Left ventricle myocardium superior (tissue), 1 donor: Measurements from ENCODE around the gene TC2N. TPM values are rescaled to one million over a fixed set of nuclear protein-coding genes. Genes with fewer than 3 reads are reported as not detected.
"Not testable (repeated sequence)": the region's sequence is repeated elsewhere in the genome, so short reads cannot be mapped to it uniquely, and the experiment has no call there.

Source experiments
- ATAC-seq: fragments of 200-7000 bp; cut with Tn5 transposase; one replicate; pipeline ENCODE4 v1.9.1; 2020; ENCODE audit warnings: mild to moderate bottlenecking, moderate library complexity
- DNase-seq: peaks from one replicate; pipeline ENCODE4 v3.0.0-alpha.2; 2020
- intact Hi-C: fragments of 100-400 bp; cut with micrococcal nuclease; formaldehyde crosslinking; loops from one replicate; pipeline ENCODE4 v1.11.0; 2022
- total RNA-seq: library from RNA; stranded (reverse); fragmentation: NEBNext Ultra II Directional; extraction: Animal tissue kit (Norgen Biotek cat#: 25700); gene quantifications from one replicate; pipeline ENCODE4 v1.2.1, GENCODE V29; 2021
- donor health status: DM: no; HTN: yes; CAD: no; lungs with severe emphysema.

The TC2N gene
- total RNA-seq, 1 donor from 2014 or later = 9.2 TPM

- intact Hi-C loops = no loop called here
- no peak for ATAC-seq
- DNase-seq = no peak
Measured at GRCh38 chr14:91844029-91844428, 23.3 kb downstream of the TC2N start.

DNA sequence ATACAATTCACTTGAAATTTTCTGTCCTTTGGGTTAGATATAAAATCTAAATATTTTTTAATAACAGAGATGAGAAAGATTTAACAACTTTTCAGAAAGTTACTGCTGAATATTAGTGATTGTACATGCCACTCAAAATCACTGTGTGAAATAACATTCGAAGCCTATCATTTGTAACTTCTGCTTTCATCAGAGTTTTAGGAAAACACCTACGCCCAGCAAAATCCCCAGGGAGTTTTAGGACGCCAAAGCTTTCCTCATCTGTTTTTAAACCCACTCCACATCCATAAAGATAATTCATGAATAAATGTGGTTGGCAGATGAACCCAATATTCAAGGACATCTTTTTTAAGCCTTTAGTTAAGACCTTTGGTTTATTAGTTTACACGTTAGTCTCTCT is 23.9 kb downstream of the TC2N start:
- ATAC-seq (no peak), DNase-seq (no peak)
- intact Hi-C loops = no loop called here

- ATAC-seq (no peak), DNase-seq (no peak)
- intact Hi-C loops = no loop called here
Measured at GRCh38 chr14:91841065-91841464, 26.3 kb downstream of the TC2N start.

GRCh38 chr14:91839749-91840148 is 27.6 kb downstream of the TC2N start:
- intact Hi-C loops = no loop called here
- no peak for ATAC-seq
- DNase-seq = no peak

DNA sequence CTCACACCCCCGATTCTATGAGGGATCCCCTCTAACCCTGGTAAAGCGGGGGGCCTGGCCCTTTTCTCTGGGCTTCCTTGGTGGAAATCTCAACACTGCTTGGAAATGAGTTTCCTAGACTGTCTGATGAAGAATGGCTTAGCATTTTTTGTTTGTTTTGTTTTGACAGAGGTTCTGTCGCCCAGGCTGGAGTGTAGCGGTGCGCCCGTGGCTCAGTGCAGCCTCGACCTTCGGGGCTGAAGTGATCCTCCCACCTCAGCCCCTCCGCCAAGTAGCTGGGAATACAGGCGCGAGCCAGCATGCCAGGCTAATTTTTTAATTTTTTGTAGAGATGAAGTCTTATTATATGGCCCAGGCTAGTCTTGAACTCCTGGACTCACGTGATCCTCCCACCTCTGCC is 30.3 kb downstream of the TC2N start:
- DNase-seq (no peak), ATAC-seq (no peak)

GRCh38 chr14:91835920-91836843 is 31.2 kb downstream of the TC2N start:
- DNase-seq (peak; percentile 82), ATAC-seq (peak; percentile 97)
- intact Hi-C loops = no loop called here

More for the DNA sequence above, 30.3 kb downstream of the TC2N start:
- intact Hi-C loops = no loop called here

GRCh38 chr14:91835197-91835919 is 32.0 kb downstream of the TC2N start:
- peak; percentile 27 for ATAC-seq
- DNase-seq = no peak
- intact Hi-C loops = no loop called here

DNA sequence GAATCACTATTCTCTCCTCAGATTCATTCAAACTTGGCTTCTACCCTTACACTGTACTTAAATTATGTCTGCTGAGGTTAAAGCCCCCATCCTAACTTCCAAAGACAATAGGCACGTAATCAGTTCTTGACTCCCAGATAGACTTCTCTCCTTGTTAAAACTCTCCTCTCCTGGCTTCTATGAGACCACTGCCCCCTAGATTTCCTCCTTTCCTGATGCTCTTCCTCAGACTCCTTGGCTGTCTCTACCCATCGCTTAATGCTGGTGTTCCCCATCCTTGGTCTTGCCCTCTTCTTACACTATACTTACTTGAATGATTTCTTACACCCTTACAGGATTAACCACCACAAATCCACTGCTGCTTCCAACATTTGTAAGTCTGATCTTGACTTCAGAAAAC is 32.8 kb downstream of the TC2N start:
- DNase-seq (no peak), ATAC-seq (no peak)
- intact Hi-C loops = no loop called here

GRCh38 chr14:91831337-91831736 is 36.0 kb downstream of the TC2N start:
- DNase-seq = no peak
- no peak for ATAC-seq
- intact Hi-C loops = no loop called here

DNA sequence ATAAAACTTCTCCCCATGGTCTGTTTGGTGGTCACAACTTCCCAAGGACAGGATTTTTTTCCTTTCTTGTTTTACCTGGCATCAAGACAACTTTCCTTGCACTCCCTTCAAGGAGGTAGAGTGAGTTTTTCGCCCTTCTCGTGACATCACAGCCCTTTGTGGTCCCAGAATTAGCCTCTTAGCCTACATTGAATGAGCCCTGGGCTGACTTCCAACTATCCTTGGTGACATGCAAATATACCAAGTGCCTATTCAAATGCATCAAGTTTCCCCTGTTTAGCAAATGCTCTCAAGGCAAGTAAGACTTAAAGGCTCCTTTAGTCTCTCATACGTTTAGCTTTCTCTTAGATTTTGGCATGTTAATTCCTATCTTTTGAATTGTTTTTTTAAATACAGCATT is 36.6 kb downstream of the TC2N start:
- ATAC-seq = no peak
- no peak for DNase-seq
- intact Hi-C loops = no loop called here

DNA sequence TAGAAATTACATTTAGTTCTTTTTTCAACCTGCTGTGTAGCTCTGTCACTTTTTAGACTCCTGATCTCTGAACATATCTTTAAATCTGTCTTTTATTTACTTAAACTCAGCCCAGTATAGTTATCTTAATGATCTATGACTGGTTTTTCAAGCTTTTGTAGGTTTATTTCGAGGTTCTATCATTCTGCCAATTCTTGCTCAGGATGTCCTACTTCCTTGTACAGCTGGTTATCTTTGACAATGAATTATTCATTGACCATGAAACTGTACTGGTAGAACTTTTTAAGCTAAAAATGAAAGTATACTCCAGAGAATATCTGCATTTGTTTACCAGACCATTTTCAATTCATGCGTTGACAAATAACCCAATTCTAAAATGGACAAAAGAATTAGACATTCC is 37.8 kb downstream of the TC2N start:
- ATAC-seq = no peak
- intact Hi-C loops = no loop called here
- no peak for DNase-seq

GRCh38 chr14:91827746-91828145 is 39.6 kb downstream of the TC2N start:
- DNase-seq (no peak), ATAC-seq (no peak)
- intact Hi-C loops = no loop called here

DNA sequence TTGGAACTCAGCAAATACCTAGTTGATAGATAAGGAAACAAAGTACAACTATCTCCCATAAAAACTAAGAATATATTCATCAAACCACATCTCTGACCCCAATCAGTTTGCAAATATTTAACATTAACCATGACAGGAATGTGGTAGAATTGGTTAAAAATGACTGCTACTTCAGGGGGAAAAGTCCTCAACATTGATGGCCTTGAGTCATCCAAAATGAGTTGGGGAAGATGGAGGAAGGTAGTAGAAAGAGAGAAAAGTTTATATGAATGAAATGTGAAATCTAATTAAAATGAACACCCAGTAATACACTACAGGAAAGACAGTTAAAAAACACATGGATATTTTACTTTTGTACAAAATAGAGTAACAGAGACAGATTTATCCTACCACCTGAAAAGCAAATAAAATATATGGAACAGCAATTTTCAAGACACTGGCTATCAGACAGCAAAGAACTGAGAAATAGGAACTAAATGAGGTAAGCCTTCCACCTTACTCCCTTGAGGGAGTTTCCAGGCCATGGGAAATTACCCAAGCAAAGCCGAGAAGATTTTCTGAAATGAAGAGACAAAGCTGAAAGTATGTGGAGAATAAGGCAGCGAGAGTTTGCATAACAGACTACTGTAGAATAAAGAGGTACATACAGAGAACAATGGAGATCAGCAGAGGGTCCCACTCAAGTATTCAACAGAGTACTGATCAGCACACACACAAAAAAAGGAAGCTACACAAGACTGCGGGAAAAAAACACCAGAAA is 49.6 kb downstream of the TC2N start:
- no peak for ATAC-seq
- no peak for DNase-seq
- intact Hi-C loops = no loop called here

DNA sequence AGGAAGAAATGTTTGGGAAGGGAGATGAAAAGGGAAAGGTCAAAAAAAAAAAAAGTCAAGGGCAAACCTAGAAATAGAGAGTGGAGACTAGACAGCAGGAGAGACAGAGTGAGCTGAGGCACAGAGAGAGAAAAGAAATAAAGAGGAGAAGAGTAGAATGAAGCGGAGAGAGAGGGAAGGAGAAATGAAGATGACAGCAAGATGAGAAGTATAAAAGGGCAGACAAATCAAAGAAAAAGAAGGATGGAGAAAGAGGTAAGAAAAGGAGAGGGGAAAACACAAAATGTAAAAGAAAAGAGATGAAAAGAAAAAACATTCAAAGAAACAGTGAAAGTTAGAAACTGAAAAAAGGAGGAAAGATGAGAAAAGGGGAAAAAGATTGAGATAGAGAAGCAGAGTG is 53.0 kb downstream of the TC2N start:
- no peak for ATAC-seq
- no peak for DNase-seq
- intact Hi-C loops = no loop called here

- ATAC-seq = no peak
Measured at GRCh38 chr14:91810699-91811098, 56.6 kb downstream of the TC2N start.

GRCh38 chr14:91806716-91807115 is 60.6 kb downstream of the TC2N start:
- ATAC-seq (no peak), DNase-seq (no peak)
- intact Hi-C loops = no loop called here

More at GRCh38 chr14:91810699-91811098, 56.6 kb downstream of the TC2N start:
- DNase-seq = no peak
- intact Hi-C loops = no loop called here

DNA sequence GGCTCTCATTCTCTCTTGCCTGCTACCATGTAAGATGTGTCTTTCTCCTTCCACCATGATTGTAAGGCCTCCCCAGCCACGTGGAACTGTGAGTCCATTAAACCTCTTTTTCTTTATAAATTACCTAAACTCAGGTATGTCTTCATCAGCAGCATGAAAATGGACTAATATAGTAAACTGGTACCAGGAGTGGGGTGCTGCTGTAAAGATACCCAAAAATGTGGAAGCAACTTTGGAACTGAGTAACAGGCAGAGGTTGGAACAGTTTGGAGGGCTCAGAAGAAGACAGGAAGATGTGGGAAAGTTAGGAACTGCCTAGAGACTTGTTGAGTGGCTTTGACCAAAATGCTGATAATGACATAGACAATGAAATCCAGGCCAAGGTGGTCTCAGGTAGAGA is 61.2 kb downstream of the TC2N start:
- DNase-seq, ATAC-seq, intact Hi-C loops: not testable (repeated sequence)

- DNase-seq = no peak
- ATAC-seq = no peak
- intact Hi-C loops = no loop called here
Measured at GRCh38 chr14:91805659-91806058, 61.7 kb downstream of the TC2N start.

DNA sequence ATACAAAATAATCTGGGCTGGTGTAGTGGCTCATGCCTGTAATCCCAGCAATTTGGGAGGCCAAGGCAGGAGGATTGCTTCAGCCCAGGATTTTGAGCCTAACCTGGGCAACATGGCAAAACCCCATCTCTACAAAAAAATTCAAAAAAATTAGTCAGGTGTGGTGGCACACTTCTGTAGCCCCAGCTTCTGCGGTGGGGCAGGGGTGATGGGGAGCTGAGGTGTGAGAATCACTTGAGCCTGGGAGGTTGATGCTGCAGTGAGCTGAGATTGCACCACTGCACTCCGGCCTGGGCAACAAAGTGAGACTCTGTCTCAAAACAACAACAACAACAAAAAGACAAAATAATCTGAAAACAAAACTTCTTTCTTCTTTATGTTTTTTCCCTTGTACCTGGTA is 66.0 kb downstream of the TC2N start:
- no peak for DNase-seq
- no peak for ATAC-seq
- intact Hi-C loops = no loop called here
